Stimulated activated CD4-positive, alpha-beta T cell treated with anti-CD3 and anti-CD28 coated beads, TNF-alpha, amount 100 ng/mL, for 24 hours (primary cell): ENCODE data around the gene FIGNL2.

Experiments used
- DNase-seq, 3 experiments: peaks; one replicate each; pipeline ENCODE4 v3.0.0-alpha.2; 2020; ENCODE audit warnings: low read depth in 3 of 3

FIGNL2 gene

DNA sequence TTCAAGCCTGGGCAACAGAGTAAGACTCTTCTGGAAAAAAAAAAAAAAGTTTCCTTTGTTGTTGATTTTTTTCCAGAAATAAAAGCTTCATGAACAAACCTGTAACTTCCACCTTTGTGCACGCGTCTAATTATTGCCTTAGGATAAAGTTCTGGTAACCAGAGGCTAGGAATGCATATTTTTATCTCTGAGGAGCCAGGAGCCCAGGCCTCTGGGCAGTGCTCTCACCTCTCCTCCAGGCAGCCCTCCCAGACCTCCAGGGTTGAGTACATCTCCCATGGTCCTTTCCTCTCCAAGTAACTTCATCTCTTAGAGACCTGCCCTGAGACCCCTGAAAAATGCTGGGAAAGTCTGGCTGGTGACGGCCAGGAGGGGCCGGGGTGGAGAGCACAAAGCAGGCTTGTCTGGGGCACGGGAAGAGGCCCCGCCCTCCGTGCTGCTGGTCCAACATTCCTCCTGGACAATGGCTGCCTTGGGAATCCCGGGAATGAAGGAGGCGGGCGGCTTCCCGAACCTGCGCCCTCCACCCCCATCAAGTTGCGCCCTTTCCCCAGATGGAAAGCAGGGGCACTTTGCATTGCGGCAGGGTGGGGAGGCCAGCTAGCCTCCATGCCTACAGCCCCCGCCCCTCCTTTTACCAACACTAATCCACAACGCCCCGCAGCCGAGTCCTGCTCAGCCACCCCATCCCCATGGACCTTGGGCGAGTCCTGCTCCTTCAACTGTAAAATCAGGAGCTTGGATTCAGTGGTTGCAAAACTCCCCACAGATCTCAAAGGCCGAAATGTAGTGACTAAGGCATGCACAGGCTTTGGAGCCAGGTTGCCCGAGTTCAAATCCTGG, 7.3 kb upstream of the FIGNL2 start:
- no peak for DNase-seq

DNA sequence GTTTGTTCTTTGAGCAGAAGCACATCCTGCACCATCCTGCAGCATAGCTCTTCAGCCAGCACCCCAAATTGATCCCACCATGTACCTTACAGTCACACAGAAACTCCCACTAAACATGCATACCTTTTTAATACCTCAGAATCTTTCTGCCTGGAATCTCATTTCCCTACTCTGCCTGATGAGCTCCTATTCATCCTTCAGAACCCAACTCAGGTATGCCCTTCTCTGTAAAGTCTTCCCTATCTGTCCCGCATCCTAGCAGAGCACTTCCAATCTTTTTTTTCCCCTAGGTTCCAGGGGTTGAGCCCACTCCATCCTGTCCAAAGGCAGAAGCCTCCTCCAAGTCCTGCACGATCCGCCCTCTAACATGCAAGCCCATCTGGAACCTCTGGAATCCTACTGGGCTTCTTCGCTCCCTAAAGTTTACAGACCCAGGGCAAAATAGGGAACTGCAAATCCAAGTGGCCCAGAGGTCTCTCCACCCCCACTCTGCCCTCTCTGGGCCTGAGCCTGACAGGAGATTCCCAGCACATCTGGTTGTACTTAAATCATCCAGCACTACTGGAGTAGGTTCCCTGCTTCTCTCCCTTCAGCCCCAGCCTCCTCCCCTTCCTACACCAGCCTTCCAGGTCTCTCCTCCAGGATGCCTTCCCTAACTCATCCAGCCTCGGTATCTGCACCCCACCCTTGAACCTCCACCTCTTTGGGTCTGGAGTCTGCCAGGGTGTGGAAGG, 4.1 kb upstream of the FIGNL2 start:
- no peak for DNase-seq

DNA sequence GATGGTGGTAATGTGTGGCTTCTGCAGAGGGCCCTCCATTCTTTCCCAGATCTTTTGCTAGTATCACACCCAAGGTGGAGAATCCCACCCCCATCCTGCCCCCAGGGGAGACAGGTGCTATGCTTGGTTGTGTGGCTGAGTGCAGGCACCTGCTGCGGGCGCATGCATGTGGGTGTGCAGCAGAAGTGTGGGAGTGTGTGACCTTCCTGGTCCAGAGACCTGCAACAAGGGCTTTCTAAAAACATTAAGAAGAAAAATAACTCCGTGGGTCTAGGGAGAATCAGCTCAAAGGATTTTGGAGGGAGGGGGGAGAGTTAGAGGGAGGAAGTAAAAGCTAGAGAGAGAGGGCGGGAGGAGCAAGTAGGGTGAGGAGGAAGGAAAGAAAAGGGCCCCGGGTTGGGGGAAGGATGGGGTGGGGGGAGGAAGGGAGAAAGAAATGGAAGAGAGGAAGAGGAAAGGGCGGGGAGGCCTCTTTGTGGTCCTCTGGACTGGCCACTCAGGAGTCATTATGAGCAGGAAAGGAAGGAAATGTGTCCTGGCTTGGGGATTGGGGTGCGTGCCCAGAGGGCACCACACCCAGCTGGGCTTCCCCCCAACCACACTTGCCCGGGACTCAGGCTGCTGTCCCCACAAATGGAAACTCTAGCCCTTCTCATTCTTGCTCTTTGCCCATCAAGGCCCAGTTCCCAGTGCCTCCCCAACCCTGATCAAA, 3.1 kb upstream of the FIGNL2 start:
- DNase-seq: no peak

DNA sequence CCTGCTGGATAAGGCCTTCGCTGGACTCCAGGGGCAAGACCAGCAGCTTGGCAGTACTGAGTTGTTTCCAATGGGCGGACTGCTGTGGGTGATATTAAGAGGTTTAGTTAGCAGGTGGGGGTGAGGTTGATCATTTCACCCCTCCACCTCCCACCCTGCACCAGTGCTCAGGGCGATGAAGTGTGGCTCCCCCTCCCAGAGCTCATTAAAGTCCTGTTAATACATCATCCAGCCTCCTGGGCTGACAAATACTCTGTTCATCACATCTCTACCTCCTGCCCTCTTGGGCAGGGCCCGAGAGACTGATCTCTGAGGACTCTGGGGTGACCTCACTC, 2.4 kb upstream of the FIGNL2 start:
- DNase-seq: no peak

DNA sequence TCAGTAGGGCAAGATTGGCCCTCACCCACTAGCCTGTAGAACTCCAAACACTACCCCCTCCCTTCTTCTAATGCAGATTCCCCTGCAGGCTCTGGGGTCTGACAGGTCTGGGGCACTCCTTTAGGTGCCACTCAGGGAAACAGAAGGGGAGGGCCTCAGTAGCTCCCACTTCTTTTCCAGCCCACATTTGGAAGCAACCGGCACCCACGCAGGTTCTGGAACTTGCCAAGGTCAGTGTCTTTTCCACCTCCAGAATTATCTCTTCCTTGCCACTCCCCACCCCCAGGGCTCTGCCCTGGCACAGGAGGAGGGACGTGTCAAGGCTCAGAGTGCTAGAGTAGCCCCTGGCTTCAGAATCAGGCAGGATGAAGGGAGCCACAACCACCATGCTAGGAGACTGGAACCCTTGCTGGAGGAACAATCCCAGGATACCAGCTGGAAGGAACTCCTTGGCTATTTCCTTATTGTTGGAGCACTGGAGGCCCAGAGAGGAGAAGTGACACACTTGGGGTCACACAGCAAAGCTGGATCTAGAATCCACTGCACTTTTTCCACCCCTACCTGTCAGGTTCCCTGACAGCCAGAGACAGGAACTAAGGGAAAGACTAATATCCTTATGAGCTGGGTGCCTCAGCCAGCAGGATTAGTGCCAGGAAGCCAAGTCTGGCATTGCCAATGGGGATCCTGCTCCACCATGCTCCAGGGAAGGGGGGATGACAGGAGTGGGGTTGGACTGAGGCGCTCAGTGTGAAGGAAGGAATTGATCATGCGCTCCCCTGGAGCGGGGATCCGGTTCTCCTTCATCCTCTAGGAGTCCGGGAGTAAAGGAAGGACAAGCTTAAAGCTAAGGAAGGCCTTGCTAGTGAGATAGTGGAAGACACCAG, 1.8 kb upstream of the FIGNL2 start:
- no peak for DNase-seq

DNA sequence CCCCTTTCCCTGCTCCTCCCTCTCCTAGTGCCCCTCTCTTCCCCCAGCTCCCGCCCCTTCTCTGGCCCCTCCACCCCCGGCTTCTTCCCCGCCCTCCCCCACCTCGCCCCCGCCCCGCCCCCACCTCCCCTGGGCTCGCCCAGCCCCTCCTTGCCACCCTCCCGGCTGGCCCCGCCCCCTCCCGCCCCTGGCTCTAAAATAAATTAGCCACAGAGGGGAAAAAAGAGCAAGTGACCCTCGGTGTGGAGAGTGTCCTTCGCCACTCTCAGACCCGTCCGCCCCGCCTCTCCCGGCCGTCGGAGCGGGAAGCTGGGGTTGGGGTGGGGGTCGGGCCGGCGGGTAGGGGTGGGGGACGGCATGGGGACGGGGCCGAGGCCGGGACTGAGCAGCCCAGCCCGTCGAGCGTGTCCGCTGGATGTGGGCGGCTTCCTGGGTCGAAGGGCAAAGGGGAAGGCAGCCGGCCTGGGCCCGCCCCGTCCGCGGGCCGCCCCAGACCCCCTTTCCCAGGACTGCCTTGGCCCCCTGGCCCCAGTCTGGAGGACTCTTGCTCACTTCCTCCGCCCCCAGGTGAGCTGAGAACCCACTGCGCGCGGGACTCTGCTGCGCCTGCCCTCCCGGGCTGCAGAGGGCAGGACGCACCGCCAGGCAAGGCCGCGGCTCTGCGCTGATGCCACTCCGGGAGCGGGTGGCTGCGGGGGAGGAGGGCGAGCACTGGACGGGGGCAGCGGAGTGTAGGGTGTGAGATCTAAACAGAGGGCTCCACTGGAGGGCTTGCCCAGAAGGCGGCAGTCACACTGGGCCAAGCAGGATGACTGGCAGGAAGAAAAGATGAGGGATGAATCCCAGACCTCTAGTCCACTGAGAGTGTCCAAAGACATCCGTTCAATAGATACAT, 570 bp upstream of the FIGNL2 start:
- no peak for DNase-seq

DNA sequence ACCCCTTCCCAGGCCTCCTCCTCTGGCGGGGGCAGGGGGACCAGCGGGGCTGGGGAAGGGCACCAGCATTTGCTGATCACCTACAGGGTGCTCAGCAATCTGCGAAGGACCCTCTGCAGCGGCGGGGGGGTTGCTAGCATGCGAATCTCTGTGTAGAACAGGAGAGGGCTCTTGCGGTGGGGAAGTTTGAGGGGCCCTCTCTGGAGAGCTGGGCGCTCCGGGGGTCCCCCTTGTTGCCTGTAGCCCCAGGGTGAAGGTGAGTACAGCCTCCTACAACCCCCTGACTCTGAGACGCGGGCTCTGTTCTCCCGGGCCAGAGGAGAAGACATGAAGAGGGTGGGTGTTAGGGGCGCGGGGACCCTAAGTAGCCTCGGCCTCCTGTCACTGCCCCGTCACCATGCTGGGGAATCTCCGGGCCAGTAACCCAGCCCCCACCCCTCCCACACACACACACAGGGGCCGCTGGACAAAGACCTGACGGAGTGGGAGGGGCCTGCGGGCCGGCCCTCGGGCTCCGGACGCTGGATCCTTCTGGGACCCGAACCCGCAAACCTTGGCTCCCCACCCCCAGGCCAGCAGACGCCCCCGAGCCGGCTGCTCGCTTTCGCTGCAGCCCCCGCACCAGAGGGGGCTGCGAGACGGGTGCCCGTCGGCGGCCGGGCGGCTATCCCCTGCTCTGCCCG, 734 bp downstream of the FIGNL2 start:
- no peak for DNase-seq

DNA sequence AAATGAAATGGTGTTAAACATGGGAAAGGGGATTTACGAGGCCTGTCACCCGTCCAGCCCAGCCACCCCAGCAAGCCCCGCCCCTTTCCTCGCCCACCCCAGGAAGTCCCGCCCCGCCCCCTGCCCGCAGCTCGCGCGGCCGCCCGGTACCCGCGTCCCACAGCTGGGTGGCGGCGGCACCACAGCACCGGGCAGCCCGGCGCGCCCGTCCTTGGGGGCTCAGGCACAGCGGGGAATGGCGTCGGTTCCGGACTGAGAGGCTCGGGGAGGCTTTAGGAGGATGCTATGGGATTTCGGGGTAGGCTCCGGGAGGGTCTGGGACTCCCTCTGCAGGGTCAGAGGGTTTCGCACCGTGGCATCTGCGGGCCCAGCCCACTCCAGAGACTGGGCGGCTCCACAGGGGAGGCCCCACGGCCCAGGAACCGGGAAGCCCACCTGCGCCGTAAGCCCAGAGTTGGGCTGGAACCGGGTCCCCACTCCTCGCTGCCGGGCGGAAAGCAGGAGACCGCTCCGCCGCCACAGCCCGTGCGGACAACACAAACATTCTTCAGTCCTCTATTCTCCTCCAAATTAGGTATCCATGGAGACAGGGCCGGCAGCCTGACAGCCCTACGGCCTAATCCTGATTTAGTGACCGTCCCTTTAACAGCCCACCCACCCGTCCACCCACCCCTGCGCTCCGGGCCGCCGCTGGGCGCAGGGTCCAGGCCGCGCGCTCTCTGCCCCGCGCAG, 1.4 kb downstream of the FIGNL2 start:
- DNase-seq: peak in 2 of 3 experiments; percentile 33 to 59

DNA sequence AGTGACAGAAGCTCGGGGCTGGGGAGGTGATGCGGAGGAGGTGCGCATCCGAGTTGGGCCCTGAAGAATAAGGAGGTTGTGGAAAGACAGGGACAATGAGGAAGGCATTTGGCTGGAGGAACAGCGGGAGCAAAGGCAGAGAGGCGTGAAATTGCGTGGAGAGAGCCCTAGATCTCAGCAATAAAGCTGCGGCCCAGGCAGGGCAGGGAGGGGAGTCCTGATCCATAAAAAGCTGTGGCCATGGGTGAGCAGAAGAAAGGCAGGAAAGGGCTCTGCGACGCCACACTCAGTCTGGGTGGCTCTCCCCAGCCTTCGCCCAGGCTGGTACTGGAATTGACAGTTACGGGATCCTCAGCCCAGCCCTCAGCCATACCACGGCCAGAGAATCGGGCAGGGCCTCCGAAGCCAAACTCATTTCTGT, 2.2 kb downstream of the FIGNL2 start:
- DNase-seq: no peak

DNA sequence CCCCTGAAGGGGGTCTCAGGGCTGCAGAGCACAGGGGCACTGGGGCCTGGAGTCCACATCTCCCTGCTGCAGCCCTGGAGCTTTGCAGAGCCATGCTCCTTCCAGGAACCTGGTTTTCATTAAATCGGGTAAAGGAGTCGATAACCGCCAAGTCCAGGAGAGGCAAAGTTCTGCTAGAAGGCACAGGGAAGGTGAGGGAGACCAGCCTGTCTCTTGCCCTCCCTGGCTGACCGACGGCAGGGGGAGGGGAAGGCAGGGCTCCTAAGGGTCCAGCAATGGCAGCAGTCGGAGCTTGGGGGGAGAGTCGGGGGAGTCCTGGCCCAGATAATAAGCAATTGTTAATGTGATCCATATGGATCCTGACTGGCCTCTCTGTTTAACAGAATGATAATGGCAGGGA, 3.0 kb downstream of the FIGNL2 start:
- DNase-seq: no peak

DNA sequence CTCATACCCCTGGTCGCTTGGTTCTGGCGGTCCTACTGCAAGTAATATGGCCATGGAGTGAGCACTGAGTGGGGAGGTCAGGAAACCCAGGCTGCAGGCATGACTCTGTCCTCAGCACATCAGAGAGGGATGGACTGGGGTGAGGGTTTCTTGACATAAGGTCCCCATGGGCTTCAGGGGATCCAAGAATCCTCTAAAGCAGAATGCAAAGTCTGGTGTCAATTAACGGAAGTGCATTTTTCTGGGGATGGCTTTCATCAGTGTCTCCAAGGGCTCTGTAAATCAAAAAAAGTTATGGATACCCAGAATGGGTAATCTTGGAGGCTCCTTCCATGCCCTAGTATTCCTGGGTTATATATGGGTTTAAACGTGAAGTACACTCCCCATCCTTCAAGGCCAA, 3.7 kb downstream of the FIGNL2 start:
- DNase-seq: no peak

DNA sequence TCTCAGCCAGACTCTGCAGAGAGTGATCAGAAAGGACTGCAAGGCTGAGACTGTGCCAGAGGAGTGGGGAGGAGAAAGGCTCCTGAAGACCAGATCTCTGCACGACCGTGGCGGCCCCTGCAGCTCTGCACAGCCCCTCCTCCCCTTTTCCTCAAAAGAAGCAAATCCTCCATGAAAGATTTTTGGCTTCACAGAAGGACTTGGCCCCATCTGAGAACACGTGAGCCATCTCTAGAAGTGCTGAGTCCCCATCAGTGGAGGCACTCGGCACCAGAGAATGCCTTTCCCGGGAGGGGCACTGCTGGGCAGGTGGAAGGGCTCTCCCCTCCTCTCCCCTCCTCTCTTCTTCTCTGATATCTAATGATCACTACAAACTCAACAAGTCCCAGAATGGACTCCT, 6.8 kb downstream of the FIGNL2 start:
- no peak for DNase-seq

DNA sequence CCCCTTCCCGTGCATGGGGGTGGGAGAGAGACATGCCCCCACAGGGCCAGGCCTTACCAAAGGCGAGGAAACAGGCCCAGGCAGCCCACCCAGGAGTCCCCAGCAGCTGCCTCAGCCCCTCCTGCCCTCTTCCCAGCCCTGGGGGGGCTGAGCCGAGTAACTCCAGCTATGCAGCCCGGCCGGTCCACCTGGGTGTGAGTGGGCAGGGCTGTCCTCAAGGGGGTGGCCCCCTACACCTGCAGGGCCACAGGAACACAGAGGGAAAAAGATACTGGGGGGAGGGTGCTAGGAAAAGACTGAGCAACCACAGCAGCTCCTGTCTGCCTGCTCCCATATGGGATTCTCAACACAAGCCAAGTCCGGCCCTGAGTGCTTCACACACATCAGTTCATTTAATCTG, 7.6 kb downstream of the FIGNL2 start:
- no peak for DNase-seq

DNA sequence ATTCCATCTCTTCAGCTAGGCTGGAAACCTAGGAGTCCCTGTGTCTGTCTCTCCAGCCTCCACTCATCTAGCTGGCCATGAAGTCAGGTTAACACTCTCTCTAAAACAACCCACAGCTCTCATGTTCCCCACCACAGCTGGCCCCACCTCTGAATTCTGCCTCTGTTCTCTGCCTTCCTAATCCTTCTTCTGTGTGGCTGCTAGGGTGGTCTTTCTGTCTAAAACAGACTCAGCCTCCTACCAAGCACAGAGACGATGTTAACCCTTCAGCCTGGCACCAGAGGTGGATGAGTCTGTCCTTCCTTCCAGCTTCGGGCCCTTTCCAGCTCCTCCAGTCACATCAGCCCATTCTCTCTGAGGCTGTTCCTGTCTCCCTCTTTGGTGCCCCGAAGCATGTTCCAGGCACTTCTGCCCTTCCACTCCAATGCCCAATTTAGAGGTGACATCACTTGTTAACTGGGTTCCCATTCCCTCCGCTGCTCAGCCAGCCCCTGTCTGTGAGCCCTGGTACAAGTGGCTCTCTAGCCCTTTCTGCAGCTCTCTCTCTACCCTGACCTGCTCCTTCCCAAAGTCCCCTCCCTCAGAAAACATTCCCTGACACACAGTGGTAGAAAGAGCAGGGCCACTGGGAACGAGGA, 9.1 kb downstream of the FIGNL2 start:
- DNase-seq: no peak

DNA sequence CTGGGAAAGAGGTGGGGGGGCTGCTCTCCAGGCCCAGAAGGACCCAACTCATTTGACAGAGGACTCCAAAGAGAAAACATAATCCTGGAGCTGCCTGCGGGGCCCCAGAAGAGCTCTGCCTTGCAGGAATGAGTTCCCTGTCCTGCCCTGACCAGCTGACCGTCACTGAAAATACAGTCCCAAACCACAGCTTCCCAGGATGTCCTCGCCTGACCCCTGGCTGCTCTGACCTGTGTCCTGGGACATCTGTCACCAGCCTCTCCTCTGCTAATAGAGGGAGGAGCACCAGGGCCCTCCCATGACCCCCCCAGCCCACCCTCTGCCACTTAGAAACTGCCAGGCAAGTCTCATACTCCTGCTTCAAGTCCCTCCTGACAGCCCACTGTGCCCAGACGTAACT, 9.8 kb downstream of the FIGNL2 start:
- no peak for DNase-seq

DNA sequence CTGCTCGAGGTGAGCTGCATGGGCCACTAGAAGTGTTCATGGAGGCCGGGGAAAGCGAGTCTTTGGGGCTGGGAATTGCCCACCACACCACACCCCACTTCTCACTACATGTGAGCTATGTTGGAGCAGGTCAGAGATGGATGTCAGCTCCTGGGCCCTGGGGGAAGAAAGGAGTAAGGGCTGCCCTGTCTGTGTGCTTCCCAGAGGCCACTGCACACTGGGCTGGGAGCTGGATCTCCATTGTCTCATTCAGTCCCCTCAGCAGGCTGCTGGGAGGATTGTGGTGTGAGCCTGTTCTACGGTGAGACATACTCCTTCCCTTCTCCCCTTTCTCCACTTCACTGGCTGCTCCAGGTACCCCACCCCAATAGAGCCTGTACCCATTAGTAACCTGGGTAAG, 10.5 kb downstream of the FIGNL2 start:
- no peak for DNase-seq

DNA sequence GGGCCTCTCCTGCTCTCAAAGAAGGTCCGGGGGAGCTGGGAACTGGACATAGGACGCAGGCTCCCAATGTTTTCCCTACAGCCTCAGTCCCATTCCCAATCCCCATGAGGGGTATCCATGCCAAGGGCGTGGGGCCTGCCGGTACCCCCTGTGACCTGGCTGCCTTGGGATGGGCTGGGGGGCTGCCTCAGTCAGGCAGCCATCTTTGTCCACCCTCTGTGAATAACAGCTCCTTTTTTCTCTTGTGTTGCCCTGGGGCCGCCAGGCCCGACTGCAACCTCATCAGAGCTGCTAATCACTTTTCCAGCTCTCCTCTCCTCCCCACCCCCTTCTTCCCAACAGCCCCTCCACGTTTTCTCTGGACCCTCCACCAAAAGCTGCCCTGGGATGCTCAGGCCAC, 11.2 kb downstream of the FIGNL2 start:
- DNase-seq: no peak

DNA sequence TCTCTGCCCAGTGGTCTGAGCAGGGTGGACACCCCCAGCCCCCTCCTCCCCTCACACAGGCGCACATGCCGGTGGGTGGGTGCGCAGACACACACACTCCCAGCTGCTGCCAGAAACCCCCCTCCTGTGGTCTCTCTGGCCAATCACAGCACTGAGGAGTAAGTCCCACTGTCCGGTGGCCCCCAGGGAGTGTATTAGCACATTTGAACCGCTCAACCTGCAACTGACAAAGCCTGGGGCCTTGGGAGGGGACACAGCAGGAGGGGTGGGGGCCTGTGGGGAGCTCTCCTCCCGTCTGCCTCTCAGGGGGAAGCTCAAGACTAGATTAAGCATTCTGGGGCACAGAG, 11.7 kb downstream of the FIGNL2 start:
- no peak for DNase-seq
